ENCODE measurements around the gene TBX19.

Gene TBX19

DNA sequence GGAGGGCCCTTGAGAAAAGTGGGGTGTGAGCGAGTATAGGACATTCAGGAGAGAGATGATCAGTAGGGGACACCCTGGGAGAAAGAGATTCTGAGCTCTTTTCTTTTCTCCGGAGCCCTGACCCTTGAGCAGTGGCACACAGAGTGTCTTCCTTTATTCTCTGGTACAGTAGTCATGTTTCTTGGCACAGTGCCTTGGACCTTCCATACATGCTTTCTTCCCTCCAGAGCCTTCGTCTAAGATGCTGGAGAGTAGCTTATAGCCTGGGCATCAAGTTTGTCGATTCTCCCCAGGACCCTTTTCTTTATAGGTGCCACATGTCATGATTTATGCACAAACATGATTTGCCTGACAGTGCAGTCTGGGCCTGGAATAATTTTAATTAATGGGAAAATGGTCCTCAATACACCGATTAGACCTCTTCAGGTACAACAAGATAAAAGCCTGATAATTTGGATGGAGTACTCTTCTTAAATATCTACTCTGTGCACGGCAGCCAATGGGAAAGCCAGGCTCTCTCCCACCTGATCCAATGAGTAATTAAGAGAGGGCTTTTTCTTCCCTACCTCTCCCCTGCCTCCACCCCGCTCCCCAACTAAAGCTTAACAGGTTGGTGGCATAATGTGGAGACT is at the start of gene TBX19:
Gene TBX19 (plus strand): TSS at position 582 of the 632 bp plus-strand sequence. CDS start 214 bp downstream, outside the sequence.
- TF ChIP-seq, protein P1, sequence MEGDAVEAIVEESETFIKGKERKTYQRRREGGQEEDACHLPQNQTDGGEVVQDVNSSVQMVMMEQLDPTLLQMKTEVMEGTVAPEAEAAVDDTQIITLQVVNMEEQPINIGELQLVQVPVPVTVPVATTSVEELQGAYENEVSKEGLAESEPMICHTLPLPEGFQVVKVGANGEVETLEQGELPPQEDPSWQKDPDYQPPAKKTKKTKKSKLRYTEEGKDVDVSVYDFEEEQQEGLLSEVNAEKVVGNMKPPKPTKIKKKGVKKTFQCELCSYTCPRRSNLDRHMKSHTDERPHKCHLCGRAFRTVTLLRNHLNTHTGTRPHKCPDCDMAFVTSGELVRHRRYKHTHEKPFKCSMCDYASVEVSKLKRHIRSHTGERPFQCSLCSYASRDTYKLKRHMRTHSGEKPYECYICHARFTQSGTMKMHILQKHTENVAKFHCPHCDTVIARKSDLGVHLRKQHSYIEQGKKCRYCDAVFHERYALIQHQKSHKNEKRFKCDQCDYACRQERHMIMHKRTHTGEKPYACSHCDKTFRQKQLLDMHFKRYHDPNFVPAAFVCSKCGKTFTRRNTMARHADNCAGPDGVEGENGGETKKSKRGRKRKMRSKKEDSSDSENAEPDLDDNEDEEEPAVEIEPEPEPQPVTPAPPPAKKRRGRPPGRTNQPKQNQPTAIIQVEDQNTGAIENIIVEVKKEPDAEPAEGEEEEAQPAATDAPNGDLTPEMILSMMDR (IDR thresholded peaks at IDR 0.05), result no peak

DNA sequence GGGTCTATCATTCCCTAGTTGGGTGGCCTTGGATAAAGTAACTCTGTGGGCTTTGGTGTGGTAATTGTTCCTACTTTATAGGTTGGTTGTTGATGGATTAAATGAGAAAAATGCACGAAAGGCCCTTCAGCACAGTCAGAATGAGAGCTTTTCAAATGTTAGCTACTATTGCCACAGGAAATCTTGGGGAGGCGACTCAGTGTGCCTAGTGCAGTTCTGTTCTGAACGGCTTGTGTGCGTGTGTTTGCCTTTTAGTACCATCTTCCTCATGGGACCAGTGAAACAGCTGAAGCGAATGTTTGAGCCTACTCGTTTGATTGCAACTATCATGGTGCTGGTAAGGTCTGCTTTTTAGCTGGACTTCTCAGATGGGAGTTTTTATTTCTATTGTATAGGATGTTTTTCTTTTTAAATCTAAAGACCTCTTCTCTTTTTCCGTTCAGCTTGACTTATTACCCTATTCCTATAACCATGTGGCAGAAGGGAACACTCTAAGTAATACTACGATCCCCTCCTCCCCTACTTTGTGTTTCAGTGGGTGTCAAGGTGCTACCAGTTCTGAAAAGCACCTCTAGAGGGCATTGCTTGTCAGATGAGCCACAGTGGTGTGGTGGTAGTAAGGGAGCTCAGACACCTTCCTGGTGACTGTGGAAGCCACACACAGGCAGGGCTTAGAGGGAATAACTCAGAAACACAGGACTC is 45.7 kb upstream of the TBX19 start:
- TF ChIP-seq, protein P1 (IDR thresholded peaks at IDR 0.05), result peak; percentile 59; the same call in 1 of the 2 replicates

GRCh38 chr1:168235548-168235885 is 45.2 kb upstream of the TBX19 start:
- TF ChIP-seq, protein P1 (IDR thresholded peaks at IDR 0.05), result no peak

DNA sequence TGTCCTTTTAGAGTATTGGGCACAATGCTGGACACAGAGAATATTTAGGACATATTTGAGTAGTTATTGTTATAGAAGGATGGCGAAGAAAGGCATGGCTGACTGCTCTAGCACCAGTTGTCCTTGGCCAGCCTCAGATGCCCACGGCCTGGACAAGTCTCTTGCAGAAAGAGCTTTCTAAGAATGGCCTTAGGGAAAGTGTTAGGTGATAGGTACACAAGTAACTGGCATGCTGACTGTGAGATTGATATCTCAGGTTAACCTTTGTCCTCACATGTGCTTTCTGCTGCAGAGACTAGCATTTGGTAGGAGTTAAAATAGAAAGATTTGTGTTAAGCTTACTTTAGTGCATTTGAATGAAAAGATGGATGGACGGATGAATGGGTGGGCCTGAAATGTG is 44.7 kb upstream of the TBX19 start:
- TF ChIP-seq, protein P1 (IDR thresholded peaks at IDR 0.05), result no peak

DNA sequence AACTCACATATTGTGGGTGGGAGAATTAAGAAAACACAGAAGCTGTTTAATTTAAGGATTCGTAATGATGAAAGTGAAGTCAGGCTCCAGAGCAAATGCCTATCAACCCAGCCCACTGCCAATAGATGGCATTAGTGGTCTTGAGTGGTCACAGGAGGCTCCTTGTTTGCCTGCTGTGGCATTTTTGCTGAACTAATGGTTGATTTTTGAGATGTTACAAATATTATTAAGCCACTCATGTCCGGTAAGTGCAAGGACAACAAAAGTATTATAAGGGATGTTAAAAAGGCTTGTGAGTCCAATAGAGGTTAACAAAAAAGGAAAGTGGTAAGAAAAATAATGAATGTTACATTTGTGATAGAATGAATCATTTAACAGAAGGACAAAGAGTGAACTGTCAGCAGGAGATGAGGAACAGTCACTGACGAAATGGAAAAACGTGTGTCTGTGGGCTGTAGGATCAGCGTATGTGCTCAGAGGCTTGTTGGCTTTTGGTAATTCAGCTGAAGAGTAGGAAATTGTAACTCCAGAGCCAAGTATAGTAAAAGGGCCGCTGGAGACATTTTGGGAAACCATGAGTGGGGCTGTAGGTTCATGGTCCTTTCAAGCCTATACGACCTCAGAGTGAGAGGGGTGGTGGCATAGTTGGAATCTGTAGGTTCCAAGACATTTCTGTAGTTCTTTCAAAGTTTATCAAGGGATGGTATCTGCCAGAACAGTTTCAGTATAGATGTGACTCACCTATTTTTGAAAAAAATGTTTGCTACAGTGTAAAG is 43.7 kb upstream of the TBX19 start:
- TF ChIP-seq, protein P1 (IDR thresholded peaks at IDR 0.05), result no peak

DNA sequence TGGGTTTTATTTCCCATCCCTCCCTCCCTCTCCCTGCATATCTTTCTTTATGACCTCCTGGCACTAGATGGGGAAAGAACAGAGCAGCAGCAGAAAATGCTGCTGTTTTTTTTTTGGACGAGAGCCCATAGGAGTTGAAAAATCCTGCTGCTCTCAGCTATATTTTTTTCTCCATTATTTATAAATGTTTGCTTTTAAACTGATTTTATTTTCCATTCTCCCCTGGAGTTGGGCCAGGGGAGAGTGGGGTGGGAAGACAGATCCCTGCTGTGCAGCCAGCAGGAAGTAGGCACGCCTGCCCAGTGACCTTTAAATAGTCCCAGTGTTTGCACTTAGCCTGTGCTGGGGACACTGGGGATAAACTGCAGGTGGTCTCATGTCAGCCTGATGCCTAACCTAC is 37.5 kb upstream of the TBX19 start:
- TF ChIP-seq, protein P1 (IDR thresholded peaks at IDR 0.05), result no peak; the same call in 1 of the 2 replicates

DNA sequence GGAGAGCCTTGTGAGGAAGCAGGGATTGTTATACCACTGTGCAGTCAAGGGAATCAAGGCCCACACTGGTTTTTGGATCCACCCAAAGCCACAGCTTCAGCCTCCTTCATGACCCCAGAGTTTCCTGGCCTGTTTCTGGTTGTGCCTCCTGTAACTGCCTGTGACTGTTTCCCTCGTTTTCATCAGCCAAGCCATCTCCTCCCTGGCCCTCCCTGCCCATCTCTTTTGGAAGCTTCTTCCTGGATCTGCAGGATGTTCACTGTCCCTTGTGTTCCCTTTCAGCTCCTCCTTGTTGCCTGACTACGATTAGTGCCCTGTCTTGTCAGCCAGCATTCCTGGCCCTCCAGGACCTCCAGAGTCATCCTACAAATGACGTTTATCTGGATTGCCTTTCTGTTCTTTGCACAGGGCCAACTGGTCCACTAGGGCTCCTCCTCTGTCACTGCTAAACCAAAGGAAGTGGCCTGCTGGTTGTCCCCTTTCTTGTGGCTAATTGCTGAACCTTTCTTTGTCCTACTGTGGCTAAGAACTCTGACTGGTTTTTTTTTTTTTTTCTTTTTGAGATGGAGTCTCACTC is 37.0 kb upstream of the TBX19 start:
- TF ChIP-seq, protein P1 (IDR thresholded peaks at IDR 0.05), result no peak
